SU-DHL-6 (cell line): ENCODE data around the gene NRP1.

Experiments
- CTCF ChIP-seq: fragments of 200-600 bp; sonication (generic); IDR thresholded peaks from one replicate; pipeline ENCODE4 v1.5.1; 2017; ENCODE audit warnings: antibody characterized with exemption, mild to moderate bottlenecking, low read length, moderate library complexity; ENCODE audit not compliant: insufficient read depth, poor library complexity, severe bottlenecking
- EZH2phosphoT487 ChIP-seq: fragments of 200-600 bp; sonication (generic), shearing (Covaris generic); conservative IDR thresholded peaks from 2 replicates; pipeline ENCODE4 v1.6.1; 2018; ENCODE audit warnings: mild to moderate bottlenecking, antibody characterized with exemption, low read length, moderate library complexity, mixed read lengths

GRCh38 chr10:33248638-33249037, 85.8 kb downstream of the NRP1 start:
- TF ChIP-seq CTCF (no peak), EZH2phosphoT487 (no peak)
